GM23338 (cell line): ENCODE results near the gene TTF1.

Source experiments
- CREB1 ChIP-seq: fragments of 250-450 bp; sonication (Bioruptor Pico); IDR thresholded peaks from 2 replicates; pipeline ENCODE4 v1.5.0; 2020; ENCODE audit warnings: low read depth, mild to moderate bottlenecking, moderate library complexity
- CTCF ChIP-seq, 2 experiments: fragments of 200-600 bp in 1 of 2; sonication (generic) in 1 of 2; conservative IDR thresholded peaks; 2 replicates each; pipeline versions ENCODE4 v1.5.1 to v1.6.1; 2016 to 2017; ENCODE audit warnings: antibody characterized with exemption in 2 of 2, low read depth in 2 of 2, mild to moderate bottlenecking in 2 of 2, moderate library complexity in 1 of 2
- EZH2 ChIP-seq: fragments of 200-600 bp; sonication (generic); IDR thresholded peaks from one replicate; pipeline ENCODE4 v1.8.0; 2017; ENCODE audit warnings: antibody characterized with exemption, mild to moderate bottlenecking, low read depth; ENCODE audit not compliant: unreplicated experiment
- EZH2phosphoT487 ChIP-seq: fragments of 200-600 bp; sonication (generic); IDR thresholded peaks from one replicate; pipeline ENCODE4 v1.8.1; 2018; ENCODE audit warnings: antibody characterized with exemption; ENCODE audit not compliant: unreplicated experiment
- NANOG ChIP-seq: IDR thresholded peaks from 2 replicates; pipeline ENCODE4 v1.6.1; 2016; ENCODE audit warnings: antibody characterized with exemption, borderline replicate concordance
- POLR2AphosphoS5 ChIP-seq: IDR thresholded peaks from 2 replicates; pipeline ENCODE4 v1.6.1; 2016; ENCODE audit warnings: antibody characterized with exemption, low read depth
- REST ChIP-seq: IDR thresholded peaks from one replicate; pipeline ENCODE4 v1.6.1; 2018; ENCODE audit warnings: antibody characterized with exemption; ENCODE audit not compliant: unreplicated experiment
- STAT1 ChIP-seq: IDR thresholded peaks from one replicate; pipeline ENCODE4 v1.6.1; 2016; ENCODE audit warnings: antibody characterized with exemption; ENCODE audit not compliant: unreplicated experiment
- ZNF331 ChIP-seq: fragments of 250-450 bp; sonication (Bioruptor Pico); IDR thresholded peaks from 2 replicates; pipeline ENCODE4 v1.5.0; 2020; ENCODE audit warnings: low read depth, mild to moderate bottlenecking, moderate library complexity

GRCh38 chr9:132357764-132358163 lies 48.9 kb downstream of the TTF1 start:
- TF ChIP-seq EZH2, result no peak
- no peak for TF ChIP-seq STAT1
- no peak for TF ChIP-seq CTCF (conservative IDR thresholded peaks at IDR 0.05; ENCODE audit: low read depth in 2 of 2)
- TF ChIP-seq POLR2AphosphoS5, result no peak
- no peak for TF ChIP-seq CREB1 (CRISPR knock-in tag)
- TF ChIP-seq REST, result no peak
- no peak for TF ChIP-seq EZH2phosphoT487
- TF ChIP-seq NANOG, result no peak
- TF ChIP-seq ZNF331, result no peak
